HTERT RPE-1 (cell line): Measurements from ENCODE around the gene PAPOLA.
"Not testable (repeated sequence)": the region's sequence is repeated elsewhere in the genome, so short reads cannot be mapped to it uniquely, and the experiment has no call there.

Experiments used
- in situ Hi-C: fragments of 300-500 bp; cut with MboI; formaldehyde crosslinking; loops from 4 replicates; pipeline ENCODE4 v1.14.3; 2020; ENCODE audit warnings: low sequenced_read_pairs

PAPOLA gene

DNA sequence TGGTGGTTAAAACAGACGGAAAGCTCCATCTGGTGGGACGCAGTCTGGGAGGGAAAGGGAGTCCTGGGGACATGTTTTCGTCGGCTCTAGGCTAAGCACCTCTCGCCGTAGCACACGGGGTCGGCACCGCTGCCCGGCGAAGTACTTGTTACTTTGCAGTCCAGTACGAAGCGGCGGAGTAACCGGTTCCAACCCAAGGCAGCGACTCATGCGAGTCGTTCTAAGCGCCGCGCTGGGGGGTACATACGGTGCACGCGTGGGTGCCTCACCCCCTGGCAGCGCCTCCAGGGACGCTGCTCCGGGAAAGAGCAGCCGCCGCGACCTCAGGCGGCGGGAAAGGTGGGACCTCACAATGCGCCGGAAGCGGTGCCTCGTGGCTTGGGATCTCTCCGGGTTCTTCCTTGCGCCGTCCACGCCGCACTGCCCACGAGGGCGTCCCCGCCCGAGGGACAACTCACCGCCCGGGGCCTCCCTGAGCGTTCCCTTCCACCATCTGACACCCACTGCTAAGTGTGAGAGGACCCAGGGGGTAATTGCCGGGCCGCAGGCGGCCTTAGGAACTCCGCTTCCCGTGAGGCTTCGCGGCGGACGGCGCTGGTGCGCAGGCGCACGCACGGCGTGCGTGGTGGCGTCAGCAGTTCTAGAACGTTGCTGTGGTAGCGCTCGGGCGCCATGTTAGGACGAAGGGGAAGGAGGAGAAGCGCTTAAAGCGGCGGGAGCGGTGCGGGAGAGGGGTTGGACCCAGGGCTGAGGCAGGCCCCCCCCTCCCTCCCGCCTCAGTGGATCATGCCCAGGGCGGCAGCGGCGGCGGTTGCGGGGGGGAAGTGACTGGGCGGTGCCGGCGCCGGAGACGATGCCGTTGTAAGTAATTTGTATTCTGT lies at the start of gene PAPOLA:
TSS of gene PAPOLA (plus strand) at position 643 of the 881 bp plus-strand sequence. CDS start at position 854, 211 bp downstream.
- in situ Hi-C loops, result no loop called here

DNA sequence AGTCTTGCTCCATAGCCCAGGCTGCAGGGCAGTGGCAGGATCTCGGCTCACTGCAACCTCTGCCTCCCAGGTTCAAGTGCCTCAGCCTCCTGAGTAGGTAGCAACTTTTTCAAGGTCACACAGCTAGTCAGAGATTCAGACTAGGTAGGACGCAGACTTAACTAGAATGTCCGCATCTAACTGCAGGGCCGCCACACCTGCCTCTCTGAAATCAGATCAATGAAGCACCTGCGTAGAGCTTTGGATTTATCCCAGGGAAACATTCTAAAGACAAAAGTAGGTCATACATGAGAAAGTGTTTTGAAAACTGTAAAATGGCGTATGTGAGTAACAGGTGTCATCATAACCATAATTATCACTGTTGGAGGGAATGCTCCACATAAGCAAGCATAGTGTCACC lies 49.5 kb upstream of the PAPOLA start:
- in situ Hi-C loops, result no loop called here

DNA sequence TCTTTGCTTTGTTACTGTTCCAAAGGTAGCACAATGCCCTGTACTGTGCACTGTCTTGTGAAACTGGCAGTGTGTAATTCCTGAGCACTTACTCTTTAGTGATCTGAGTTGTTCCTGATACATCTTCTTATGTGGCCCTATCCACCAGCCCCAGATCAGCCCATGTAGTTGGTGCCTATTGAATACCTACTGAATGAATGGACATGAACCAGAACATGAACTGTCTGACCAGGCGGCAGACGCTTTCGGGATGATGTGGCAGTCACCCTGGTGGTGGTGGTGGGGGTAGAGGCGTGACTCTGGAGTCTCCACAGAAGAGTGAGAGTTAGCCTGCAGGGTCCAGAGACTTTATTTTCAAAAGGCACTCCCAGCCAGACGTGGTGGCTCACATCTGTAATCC lies 46.6 kb upstream of the PAPOLA start:
- in situ Hi-C loops, result no loop called here

DNA sequence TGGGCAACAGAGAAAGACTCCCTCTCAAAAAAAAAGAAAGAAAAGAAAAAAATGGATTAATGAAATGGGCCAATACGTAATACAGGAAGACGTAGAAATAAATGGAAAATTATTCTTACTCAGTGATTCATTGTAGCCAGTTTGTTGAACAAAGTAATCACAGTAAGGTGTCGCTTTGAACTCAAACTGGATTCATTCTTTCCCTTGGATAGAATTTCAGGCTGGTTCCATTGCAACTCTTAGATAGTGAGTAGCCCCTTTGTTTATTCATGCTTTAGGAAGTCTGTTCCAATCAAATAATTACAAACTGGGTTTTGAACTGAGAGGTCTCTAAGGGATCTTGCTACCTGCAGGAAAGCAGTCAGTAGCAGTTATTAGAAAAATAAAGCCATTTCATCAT lies 42.3 kb upstream of the PAPOLA start:
- in situ Hi-C loops, result no loop called here

DNA sequence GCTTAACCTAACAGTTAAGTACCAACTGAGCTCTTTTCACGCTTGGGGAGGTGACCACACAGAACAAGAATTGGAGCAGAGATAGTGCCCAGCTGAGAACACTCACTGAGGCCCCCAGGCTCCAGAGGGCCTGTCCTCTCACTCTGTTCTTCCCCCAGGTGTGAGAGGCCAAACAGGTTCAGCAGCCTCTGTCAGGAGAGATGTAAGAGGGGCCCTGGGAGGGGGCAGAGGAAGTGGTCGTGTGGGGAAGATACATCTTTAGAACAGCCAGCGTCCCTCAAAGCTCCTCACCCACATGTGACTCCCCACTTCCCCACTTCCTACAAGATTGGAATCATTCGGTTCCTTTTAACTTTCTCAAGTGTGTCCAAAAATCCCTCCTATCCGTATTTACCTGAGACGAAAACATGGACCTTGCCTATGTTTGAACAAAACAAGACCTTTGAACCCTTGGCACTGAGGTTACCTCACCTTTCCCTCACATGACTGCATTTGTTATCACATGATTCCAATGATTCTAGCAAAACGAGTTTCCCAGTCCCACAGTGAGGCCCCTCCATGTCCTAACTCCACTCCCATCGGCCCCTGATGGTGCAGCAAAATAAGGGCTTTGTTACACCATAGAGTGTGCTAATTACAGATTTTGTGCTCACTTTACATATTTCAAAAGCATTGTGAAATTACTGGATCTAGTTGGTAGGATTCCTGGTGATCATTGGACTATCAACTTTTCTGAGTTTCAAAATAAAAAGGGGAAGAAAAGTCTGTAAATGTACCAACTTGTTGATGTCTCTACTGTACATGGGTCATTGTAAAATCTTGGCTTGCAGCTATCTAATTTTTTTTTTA lies 40.0 kb upstream of the PAPOLA start:
- in situ Hi-C loops, result no loop called here

DNA sequence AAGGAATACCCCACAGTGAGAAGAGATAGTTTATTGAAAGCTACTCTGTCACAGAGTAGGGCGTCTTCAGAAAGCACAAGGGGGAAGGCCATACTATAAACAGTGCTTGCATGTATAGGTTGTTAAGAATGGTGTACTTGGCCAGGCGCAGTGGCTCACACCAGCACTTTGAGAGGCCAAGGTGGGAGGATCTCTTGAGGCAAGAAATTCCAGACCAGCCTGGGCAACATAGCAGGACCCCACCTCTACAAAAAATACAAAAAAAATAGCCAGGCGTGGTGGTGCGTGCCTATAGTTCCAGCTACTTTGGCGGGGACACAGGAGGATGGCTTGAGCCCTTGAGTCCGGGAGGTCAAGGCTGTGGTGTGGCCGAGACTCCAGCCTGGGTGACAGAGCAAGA lies 38.0 kb upstream of the PAPOLA start:
- in situ Hi-C loops, result no loop called here

DNA sequence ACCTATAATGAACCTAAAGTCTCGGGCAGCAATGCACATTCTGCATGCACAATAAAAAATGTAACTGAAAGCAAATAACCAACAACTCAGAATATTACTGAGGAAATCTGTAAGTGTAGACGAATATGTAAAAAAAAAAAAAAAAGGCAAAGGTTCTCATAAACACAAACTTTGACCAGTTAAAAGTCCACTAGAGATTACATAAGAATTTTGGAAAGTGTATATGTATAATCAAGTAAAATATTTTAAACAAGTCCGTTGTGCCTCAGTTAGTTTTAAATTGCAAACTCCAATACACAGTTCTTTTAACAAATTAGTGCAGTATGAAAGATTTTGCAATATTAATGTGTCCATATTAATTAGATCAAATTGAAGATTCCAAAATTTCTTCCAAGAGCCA lies 35.3 kb upstream of the PAPOLA start:
- in situ Hi-C loops, result no loop called here

DNA sequence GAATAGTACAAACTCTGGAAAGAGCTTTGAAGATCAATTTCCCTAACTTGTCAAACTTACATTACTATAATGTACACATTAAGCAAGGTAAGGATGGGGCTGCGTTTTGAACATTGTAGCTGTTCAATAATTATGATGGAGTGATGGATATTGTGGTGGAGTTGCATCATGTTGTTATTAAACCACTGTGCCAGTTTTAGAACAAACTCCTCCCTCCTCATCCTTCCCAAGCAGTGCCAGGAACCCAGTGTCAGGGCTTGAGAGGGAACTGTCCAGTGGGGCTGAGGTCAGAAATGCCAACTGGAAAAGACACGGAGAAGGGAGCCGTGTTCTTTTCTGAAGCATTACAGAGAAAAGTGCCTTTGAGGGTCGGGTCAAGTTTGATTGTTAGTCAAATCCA lies 31.9 kb upstream of the PAPOLA start:
- in situ Hi-C loops, result no loop called here

DNA sequence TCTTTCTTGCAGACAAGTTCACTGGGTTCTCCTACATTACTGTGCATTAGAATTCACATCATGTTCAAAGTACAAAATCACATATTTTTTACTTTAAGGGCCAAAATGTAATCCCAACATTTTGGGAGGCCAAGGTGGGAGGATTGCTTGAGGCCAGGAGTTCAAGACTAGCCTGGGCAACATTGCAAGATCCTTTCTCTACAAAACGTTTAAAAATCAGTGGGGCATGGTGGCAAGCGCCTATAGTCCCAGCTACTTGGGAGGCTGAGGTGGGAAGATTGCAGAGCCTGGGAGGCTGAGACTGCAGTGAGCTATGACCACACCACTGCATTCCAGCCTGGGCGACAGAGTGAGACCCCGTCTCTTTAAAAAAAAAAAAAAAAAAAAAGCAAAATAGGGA lies 31.2 kb upstream of the PAPOLA start:
- in situ Hi-C loops, result not testable (repeated sequence)

DNA sequence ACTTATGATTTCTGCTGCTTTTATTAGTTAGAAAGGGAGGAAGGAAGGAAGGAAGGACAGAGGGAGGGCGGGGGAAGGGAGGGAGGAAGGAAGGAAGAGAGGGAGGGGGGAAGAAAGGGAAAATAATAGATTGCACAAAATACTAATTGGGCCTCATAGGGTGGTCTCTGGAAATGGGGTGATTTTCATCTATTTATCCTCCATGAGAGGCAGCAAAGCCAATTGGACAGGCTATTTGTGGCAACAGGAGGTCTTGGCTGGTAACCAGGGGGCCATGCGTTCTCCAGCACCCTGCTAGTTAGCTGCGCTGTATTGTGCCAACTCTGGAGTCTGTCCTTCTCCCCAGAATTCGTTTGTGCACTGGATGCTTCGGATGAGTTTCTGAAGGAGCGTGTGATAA lies 24.1 kb upstream of the PAPOLA start:
- in situ Hi-C loops, result no loop called here

DNA sequence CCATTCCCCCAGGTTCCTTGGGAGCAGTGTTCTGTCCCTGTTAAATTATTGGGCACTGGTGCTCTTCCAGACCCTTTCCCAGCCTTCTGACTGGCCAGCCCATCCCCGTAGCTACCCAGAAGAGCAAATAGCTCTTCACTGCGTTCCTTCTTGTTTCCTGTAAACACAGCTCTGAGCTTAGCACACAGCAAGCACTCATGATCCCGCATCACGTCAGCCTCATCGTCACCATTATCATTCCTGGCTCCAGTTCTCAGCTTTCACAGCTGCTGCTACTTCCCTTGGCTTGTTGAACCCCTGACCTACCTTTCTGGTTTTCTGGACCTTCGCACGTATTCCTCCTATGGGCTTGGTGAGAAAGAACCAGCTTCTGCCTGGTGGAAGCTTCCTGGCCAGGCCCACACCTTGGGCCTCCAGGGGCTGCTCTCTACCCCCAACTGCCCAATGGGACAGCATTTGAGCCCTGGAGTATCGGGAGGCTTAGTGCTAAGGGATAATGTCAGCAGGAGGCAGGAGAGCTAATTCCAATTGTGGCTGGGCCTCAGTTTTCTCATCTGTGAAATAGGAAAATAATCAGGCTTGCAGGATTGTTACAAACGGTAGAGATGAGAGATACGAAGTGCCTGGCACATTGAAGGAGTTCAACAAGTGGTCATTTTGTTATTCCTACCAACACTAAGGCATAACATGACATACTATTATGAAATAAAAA lies 22.6 kb upstream of the PAPOLA start:
- in situ Hi-C loops, result no loop called here

DNA sequence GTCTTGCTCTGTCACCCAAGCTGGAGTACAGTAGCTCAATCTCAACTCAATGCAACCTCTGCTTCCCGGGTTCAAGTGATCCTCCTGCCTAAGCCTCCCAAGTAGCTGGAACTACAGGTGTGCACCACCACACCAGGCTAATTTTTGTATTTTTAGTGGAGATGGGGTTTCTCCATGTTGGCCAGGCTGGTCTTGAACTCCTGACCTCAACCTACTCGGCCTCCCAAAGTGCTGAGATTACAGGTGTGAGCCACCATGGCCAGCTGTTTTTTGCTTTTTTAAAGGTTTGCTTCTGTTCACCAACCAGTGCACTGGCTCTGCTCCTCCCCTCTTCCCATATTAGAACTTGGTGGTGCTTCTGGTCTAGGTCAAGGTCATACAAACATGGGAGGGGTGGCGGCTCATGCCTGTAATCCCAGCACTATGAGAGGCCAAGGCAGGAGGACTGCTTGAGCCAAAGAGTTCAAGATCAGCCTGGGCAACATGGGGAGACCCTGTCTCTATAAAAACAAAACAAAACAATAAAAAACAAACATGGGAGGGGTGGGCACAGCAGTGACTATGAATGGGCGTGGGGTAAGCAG lies 20.4 kb upstream of the PAPOLA start:
- in situ Hi-C loops, result no loop called here

DNA sequence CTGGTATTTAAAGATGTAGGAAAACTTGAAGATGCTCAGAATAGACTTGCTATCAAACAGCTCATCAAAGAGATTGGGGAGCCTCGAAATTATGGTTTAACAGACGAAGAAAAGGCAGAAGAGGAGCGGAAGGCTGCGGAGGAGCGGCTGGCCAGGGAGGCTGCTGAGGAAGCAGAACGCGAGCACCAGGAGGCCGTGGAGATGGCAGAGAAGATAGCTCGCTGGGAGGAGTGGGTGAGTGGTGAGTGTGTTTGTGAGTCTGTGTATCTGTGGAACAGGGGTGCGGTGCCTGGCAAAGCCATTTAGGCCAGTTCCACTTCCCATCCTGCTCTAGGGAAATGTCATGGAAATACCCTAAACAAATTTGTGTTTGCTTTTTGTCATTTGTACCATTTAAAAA lies 19.2 kb upstream of the PAPOLA start:
- in situ Hi-C loops, result no loop called here

DNA sequence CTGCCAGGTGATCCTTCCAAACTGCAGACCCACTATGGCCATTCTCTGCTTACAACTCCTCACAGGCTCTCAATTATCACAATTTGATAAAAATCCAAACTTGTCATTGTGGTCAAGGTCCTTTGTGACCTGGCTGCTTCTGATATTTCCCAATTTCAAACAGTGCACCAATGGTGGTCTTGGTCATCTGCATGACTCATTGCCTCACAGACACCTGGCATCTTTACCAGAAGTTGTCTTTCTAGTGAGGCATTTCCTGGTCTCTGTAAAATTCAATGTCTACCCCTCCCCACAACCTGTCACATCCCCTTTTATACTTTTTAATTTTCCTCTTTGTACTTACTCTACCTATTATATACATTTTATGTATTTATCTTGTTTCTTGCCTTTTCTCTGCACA lies 17.8 kb upstream of the PAPOLA start:
- in situ Hi-C loops, result no loop called here

DNA sequence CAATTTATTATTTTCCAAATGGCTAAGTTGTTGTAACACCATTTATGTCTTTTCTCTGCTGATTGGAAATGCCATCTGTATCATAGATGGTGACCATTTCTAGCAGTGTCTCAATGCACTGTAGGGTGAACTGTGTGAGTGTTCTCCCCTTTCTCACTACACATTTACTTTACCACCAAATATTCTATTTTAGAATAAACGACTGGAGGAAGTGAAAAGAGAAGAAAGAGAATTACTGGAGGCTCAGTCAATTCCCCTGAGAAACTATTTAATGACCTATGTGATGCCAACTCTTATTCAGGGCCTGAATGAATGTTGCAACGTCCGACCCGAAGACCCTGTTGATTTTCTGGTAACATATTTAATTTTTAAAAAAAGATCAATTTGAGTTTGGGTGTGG lies 15.5 kb upstream of the PAPOLA start:
- in situ Hi-C loops, result no loop called here

DNA sequence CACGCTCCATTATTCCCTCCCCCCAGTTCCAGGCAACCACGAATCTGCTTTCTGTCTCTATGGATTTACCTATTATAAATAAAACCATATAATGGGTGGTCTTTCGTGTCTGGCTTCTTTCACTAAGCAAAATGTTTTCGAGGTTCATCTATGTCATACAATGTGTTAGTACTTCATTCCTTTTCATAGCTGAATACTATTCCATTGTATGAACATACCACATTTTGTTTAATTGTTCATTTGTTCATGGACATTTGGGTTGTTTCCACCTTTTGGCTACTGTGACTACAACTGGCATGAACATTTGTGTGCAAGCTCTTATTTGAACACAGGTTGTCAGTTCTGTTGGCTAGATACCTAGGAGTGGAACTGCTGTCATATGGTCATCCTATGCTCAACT lies 12.9 kb upstream of the PAPOLA start:
- in situ Hi-C loops, result no loop called here

DNA sequence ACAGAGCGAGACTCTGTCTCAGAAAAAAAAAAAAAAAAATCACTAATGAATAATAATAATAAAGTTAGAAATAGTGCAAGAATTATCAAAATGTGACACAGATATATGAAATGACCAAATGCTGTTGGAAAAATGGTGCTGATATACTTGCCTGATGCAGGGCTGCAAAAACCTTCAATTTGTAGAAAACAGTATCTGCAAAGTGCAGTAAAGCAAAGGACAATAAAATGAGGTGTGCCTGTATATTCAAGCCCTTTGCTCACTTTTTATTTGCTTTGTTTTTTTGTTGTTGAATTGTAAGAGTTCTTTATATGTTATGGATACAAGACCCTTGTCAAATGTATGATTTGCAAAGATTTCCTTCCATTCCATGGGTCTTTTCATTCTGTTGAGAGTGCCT lies 9.0 kb upstream of the PAPOLA start:
- in situ Hi-C loops, result no loop called here

DNA sequence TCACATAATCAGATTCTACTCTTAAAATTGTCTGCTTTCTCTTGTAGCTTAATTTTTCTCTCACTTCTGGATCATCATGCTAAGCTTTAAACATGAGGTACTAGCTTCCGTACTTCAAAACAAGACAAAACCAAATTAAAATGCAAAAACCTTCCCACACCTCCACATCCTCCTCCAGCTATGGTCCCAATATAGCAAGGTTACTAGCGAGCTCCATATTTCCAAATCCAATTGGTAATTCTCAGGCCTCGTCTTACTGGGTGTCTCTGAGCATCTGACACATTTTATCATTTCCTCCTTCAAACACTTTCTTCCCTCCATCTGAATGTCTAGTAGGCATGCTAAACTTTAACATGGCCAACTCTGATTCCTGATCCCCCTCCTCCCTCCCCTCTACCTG lies 7.9 kb upstream of the PAPOLA start:
- in situ Hi-C loops, result no loop called here

DNA sequence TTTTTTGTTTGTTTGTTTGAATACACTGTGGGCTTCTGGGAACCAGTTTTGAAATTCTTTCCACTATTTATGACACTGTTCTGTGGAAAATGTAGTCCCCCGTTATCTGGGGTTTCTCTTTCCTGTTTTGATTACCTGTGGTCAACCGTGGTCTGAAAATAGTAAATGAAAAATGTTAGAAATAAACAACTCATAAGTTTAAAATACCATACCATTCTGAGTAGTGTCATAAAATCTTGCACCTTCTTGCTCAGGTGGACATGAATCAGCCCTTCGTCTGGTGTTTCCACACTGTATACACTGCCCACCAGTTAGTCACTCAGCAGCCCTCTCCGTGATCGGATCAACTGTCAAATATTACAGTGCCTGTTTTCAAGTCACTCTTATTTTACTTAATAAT lies 5.1 kb upstream of the PAPOLA start:
- in situ Hi-C loops, result no loop called here

DNA sequence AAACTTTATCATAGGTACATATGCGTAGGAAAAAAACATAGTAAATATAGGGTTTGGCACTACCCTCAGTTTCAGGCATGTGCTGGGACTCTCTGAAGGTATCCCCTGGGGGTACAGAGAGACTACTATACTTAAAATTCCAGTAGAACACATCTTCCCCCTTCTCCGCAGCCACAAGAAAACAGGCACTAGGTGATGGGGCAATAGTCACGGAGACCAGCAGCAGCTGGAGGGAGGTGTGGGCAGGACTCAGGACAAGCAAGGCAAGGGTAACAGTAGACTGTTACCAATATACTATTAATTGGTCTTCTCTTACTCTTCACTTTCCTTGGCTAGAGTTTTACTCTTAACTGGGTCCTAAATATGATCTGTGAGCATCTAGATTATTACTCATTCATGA lies 4.6 kb upstream of the PAPOLA start:
- in situ Hi-C loops, result no loop called here

DNA sequence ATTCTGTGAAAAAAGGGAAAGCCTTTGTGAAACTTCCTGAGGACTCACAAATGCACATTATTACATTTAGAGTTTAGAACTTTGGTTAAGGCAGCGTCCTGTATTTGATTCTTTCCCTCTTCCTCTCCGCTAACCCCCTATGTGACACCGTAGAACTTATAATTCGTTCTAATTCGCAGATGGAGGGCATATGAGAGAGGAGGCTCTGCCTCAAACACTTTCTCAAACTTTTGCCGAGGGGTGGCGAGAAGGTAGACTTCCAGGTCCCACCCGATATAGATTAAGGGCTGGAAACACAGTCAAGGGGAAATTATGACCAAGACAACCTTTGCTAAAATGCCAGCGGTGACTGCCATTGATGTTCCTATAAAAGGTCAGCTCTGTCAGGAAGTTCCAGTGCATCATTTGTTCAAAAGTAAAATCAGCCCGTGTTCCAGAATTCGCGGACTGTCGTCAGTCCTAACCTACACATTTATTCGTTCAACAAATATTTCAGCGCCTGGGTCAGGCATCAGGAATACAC lies 904 bp upstream of the PAPOLA start:
- in situ Hi-C loops, result no loop called here
